NCI-H1930 (cell line): ENCODE results near the gene PITPNM3.

Experiments
- DNase-seq, 2 experiments: peaks; one replicate each; lab custom pipeline; 2025; lab: John Stamatoyannopoulos, UW

The PITPNM3 gene

DNA sequence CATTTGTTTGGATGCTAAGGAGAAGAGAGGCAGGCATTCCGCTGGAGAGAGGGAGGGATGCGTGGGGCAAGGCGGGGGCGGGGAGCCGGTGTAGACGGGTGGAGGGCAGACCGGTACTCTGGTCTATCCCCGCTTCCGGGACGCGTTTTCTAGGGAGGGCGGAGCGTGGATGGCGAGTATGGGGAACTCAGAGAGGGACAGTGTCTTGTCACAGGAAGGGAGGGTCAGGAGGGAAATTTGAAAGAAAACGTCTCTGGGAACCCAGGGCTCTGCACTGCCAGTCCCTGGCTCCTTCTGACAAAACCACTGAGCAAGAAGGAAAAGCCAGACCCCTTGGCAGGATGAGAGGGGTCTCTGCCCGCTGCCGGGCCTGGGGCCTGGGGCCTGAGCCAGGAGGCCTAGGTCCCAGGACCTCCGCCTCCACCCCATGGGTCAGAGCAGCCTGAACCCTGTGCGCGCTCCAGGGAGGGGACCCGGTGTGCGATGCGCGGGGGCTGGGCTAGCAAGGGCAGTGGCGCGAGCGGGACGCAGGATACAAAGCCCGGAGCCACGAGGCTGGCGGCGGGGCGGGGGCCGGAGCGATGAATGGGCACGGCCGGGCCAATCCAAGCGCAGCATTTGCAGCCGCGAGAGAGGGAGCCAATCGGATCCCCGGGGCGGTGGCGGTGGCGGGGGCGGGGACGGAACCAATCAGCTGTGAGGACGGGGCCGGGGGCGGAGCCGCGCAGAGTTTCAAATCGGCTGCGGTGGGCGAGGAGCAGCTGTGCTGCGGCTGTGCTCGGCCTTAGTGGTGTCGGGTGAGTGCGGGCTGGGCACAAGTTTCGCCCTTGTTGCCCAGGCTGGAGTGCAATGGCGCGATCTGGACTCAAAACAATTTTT is 112.4 kb downstream of the PITPNM3 start, which contains the start of gene PIMREG:
PIMREG (plus strand) TSS at position 764 of the 879 bp plus-strand sequence. CDS start 656 bp downstream, outside the sequence.
- DNase-seq, result peak; percentile 94 to 95

DNA sequence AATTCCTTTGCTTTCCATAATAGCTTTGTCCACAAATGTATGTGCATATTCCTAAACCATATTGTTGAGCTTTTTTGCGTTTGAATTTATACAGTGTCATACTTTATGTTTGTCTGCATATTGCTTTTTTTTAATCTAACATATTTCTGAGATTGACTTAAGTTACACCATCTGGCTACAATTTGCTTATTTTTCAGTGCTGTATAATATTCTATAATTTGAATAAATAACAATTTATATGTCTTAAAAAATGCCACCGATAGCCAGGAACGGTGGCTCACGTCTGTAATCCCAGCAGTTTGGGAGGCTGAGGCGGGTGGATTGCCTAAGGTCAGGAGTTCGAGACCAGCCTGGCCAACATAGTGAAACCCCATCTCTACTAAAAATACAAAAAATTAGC is 113.6 kb downstream of the PITPNM3 start:
- DNase-seq, result no peak

- no peak for DNase-seq
Observed at GRCh38 chr17:6439951-6440350, 116.4 kb downstream of the PITPNM3 start.

DNA sequence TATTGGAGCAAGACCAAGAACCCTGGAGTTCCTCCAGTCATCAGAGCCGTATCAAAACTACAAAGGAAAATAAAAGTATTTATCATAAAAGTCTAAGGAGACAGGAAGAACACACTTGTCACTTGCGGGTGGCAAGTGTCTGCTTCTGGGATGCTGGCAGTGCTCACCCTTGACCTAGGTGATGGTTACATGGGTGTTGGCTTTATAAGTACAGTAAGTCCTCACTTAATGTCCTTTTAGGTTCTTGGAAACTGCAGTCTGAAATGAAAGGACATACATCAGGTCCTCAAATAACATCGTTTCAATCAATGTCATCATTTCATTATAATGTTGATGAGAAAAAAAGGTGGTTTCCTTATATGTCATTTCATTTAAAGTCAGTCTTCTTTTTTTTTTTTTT is 118.4 kb downstream of the PITPNM3 start:
- no peak for DNase-seq

DNA sequence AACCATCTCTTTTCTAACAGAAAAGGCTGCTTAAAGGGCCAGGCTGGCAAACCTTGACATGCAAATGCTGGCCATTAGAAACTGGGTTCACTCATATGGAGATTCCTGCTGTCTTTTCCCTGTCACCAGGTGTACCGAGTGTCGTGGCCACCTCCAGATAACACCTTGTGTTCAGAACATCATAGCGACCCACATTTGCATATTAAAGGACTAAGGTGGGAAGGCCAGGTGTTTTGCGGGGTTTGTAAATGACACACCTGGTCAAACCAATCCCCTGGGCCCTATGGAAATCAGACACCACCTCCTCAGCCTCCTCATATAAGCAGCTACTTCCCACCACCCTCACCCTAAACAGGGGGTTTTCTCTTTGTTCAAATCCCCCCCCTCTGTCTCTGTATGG is 118.9 kb downstream of the PITPNM3 start:
- DNase-seq, result no peak

- DNase-seq, result peak; percentile 34 to 49
Observed at GRCh38 chr17:6435968-6436367, 120.4 kb downstream of the PITPNM3 start.

- no peak for DNase-seq
Observed at GRCh38 chr17:6435051-6435450, 121.3 kb downstream of the PITPNM3 start, which contains the start of gene AIPL1. AIPL1 (minus strand) TSS chr17:6435121; CDS start chr17:6435104, 17 bp downstream.

DNA sequence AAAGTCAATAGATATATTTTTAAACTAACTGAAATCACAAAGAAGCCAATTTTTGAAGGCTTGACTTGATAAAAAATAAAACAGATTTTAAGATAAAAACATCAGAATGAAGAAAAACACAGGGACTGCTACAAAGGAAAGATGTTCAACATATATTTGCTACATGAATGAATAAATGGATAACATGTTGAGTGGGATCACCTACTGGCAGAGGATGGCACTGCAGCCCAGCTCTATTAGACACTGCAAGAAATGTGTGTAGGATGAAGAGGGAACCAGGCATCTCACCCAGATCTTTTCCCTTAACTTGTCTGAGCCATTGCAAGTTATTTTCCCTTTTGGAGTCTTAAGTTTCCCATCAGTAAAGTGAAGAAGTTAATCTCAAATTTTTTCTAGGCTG is 125.6 kb downstream of the PITPNM3 start:
- DNase-seq, result no peak

DNA sequence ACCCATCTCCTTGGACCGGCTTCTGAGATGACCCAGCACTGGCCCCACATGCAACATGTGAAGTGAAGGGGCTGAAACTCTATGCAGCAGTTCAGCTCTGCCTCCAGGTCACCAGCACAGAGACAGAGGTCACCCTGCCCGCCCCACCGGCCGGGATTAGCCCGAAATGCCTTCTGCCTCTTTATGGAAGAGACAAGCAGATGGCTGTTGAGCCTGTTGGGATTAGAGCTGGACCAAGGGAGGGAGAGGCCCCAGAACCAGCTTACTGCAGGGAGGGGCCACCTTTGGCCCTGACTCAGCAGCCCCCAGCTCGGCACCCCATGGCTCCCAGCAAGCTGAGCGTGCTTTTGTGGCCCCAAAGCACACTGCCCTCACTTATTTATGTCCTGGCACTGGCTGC is 127.1 kb downstream of the PITPNM3 start:
- DNase-seq, result no peak

- no peak for DNase-seq
Observed at GRCh38 chr17:6428207-6428965, 128.0 kb downstream of the PITPNM3 start.

GRCh38 chr17:6427279-6427781 is 129.0 kb downstream of the PITPNM3 start:
- DNase-seq, result no peak

GRCh38 chr17:6426356-6427101 is 129.8 kb downstream of the PITPNM3 start:
- DNase-seq, result no peak

GRCh38 chr17:6425407-6425806 is 130.9 kb downstream of the PITPNM3 start:
- DNase-seq, result no peak

DNA sequence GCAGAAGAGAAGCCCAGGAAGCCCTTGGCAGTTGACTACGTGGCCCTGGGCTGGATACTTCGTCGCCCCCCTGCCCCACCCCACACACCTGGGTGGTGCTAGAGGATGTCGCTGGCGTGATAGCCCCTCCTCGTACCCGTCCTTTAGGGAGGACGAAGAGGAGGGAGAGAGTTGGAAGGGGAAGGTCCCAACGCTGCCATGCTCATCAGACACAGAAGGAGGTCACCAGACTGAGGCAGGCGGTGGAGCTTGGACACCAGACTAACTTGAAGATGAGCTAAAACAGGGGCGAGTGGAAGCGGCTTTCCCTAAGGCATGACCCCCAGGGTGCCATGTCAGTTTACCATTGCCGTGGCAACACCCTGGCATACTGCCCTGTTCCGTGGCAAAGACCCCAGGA is 132.4 kb downstream of the PITPNM3 start:
- no peak for DNase-seq

DNA sequence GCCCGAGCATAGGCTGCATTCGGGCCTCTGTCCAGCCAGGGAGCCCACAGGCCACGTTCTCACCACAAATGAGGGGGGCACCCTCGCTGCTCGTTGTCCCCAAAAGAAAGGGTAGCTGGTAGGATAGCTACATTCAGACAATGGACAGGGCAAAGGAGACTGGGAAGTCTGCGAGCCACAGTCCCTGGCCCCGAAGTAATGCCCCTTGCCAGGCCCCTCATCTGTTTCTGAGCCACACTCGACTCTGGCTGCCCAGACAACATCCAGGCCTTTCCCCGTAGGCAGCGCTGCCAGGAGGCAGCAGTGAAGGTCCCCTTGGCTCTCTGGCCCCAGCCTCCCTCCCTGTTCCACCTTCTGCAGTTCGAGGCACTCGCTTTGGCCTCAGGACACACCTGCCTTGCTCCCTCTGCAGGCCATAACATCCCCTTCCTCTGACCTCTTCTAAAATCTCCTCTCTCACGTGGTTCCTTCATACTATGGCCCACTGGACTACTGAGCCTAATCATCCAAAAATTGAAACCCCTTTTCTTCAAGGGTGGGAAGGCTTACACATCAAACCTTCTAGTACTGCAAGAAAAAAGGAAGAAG is 133.6 kb downstream of the PITPNM3 start:
- no peak for DNase-seq

DNA sequence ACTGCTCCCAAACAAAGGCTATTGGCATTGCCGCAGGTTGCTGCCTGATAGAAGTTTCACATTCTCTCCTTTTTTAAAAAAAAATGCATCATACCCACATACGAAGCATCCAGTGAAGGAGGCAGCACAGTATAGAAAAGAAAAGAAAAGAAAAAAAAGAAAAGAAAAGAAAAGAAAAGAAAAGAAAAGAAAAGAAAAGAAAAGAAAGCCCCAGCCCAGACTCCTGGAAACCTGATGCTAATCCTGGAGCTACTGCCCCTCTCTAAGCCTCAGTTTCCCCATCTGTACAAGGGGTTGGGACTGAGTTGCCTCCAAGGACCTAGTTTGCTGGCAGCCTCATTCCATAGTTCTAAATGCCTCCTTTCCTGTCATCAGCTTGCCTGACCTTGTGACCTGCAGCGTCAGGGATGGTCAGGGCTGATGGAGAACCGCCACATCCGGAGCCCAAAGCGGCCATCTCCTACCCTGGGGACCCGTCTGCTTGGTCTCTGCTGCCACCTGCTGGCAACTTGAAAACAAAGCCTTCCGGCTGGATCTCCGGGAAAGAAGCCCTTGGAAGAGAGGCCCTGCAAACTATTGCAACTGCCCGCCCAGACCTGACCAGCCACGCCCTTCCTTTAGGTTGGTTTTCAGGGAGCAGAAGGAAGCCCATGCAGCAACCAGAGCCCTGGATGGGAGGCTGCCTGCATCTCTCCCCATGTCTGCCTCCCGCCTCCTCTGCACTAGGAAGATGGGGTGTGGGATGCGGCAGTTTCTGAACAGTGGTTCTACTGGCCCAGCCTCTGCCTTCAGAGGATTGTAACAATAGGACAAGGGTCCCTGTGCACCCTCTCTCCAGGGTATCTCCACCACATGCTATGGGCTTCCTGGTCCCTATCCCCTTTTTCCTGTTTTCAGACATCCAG is 134.4 kb downstream of the PITPNM3 start:
- DNase-seq, result peak; percentile 69 to 72

- DNase-seq, result no peak
Observed at GRCh38 chr17:6420173-6420641, 136.1 kb downstream of the PITPNM3 start.

DNA sequence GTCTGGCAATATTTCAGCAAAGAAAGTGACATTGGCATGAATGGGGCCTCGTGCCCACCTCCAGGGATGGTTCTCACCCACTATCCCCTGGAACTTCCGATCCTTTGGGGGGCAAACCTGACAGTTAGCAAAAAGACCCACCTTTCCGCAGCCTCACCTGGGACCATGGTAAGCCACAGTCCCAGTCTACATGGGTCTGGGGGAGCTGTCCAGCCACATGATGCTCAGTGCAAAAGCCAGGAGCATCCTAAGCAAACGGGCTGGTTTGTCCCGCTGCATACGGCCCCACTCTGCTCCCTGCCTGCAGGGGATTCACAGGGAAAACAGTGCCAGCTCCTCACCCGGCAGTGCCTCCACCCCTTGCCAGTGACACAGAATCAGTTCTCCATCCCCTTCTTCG is 140.7 kb downstream of the PITPNM3 start:
- DNase-seq, result no peak

- DNase-seq, result peak in 1 of 2 experiments; percentile 11
Observed at GRCh38 chr17:6413065-6413464, 143.3 kb downstream of the PITPNM3 start.

DNA sequence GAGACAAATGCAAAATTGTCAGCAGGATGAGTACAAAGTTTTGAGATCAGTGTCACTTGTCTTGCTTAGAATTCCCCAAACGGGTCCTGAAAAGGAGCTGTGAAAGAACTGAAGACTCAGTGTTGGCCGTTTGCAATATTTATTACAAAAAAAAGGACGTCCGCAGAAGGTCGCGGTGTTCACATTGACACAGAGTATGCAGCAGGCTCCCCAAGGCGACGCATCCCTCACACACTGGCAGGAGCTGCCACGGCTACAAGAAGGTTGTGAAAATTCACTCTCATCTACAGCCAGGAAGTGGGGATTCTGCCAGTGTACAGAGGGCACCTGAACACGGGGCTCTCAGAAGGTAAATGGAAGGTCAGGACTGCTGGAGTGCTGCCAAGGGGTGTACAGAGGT is 147.6 kb downstream of the PITPNM3 start:
- DNase-seq, result no peak
